Measurements from ENCODE around the gene MIA3.

DNA sequence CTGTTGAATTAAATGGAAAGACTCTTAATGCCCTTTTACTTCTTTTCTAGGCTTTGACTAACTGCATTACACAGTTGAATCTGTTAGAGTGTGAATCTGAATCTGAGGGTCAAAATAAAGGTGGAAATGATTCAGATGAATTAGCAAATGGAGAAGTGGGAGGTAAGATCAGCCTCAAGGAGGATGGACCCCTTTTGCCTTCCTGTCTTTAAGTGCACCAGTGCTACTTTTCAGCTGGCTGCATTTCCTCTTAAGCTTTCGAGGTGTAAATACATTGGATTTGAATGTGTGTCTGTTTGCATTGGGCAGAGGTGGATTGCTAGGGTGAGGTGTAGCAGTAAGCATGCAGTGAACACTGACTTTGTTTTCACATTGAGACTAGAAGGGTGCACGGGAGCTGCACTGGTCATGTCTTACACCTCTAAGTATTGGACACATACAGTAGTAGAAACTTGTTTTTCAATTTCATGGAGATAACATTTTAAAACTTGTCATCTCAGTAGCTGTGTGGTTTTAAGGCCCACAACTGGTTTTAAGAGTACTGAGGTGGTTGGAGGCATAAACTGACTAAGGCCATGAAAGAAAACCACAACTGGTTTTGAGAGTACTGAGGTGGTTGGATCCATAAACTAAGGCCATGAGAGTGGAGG, 35.4 kb downstream of the MIA3 start:
- TF ChIP-seq, protein P1, sequence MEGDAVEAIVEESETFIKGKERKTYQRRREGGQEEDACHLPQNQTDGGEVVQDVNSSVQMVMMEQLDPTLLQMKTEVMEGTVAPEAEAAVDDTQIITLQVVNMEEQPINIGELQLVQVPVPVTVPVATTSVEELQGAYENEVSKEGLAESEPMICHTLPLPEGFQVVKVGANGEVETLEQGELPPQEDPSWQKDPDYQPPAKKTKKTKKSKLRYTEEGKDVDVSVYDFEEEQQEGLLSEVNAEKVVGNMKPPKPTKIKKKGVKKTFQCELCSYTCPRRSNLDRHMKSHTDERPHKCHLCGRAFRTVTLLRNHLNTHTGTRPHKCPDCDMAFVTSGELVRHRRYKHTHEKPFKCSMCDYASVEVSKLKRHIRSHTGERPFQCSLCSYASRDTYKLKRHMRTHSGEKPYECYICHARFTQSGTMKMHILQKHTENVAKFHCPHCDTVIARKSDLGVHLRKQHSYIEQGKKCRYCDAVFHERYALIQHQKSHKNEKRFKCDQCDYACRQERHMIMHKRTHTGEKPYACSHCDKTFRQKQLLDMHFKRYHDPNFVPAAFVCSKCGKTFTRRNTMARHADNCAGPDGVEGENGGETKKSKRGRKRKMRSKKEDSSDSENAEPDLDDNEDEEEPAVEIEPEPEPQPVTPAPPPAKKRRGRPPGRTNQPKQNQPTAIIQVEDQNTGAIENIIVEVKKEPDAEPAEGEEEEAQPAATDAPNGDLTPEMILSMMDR (conservative IDR thresholded peaks at IDR 0.05 in 1 of 2, IDR thresholded peaks at IDR 0.05 in 1 of 2; ENCODE audit: extremely low read depth in 1 of 2, insufficient read depth in 1 of 2, low read depth in 1 of 2, low read length in 2 of 2): no peak
- TF ChIP-seq EZH2 (IDR thresholded peaks at IDR 0.05; ENCODE audit: borderline replicate concordance, low read length): no peak
